Tibial nerve (tissue), 4 donors: Measurements from ENCODE around the gene TECRL.

ENCODE experiments used
- CTCF ChIP-seq, 5 experiments: fragments of 200-600 bp in 3 of 5; fragments of 450-650 bp in 2 of 5; sonication (generic) in 3 of 5; IDR thresholded peaks; one replicate each; pipeline ENCODE4 v1.5.1; 2016 to 2019; ENCODE audit warnings: antibody characterized with exemption in 5 of 5, mild to moderate bottlenecking in 3 of 5, moderate library complexity in 2 of 5
- EP300 ChIP-seq, 2 donors: sonication (generic); formaldehyde crosslinking; IDR thresholded peaks; one replicate each; pipeline ENCODE4 v1.6.1; 2017; ENCODE audit warnings: antibody characterized with exemption in 2 of 2, mild to moderate bottlenecking in 1 of 2
- POLR2A ChIP-seq, 2 donors: fragments of 450-650 bp; IDR thresholded peaks; one replicate each; pipeline ENCODE4 v1.6.1; 2017; ENCODE audit warnings: antibody characterized with exemption in 2 of 2, mild to moderate bottlenecking in 2 of 2, moderate library complexity in 2 of 2

DNA sequence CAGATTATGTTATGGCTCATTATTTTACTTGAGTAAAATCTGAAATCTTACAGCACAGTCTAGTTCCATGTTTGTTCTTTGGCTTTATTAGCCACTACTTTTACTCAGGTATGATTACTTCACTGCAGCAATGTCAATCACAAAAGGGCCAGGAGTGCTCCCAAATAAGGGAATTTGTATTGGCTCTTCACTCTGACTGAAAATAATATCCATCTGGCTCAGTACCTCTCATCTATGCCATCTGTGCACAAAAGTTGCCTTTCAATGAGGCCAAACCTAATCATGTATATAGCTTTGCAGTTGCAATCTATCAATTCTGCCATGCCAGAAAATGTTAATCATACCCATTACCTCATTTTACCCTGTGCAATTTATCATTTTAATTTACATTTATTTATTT, 161.1 kb downstream of the TECRL start:
- no peak for TF ChIP-seq CTCF (IDR thresholded peaks at IDR 0.05)
- TF ChIP-seq POLR2A (IDR thresholded peaks at IDR 0.05) = no peak
- no peak for TF ChIP-seq EP300 (IDR thresholded peaks at IDR 0.05)
